Measurements from ENCODE around the gene TBC1D21. TPM values are rescaled to one million over a fixed set of nuclear protein-coding genes. Genes with fewer than 3 reads are reported as not detected.

TBC1D21 gene
- total RNA-seq, 1 donor from 2014 or later = not detected

DNA sequence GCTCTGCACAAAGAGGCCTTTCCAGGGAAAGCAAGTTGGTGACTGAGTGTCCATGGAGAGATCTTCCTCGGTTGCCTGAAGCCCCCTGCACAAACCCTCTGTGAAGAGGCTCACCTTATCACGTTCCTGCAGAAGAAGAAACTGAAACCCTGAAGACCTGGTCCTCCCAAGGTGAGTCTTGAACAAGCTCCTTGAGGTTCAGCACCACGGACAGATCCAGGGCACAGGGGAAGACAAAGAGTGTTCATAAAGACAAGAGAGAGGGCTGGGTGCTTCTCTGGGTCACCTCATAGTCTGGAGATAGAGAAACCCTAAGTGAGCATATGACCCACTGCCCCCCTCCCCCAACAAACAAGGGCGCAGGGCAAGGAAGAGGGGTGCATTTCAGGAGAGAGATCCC lies 21.7 kb upstream of the TBC1D21 start:
- ATAC-seq (ENCODE audit: low read depth) (no peak), DNase-seq (no peak)
- Mint-ChIP-seq H3K9me3 (peaks cover 2% of the 10 kb centered on the region), H3K36me3 (ENCODE audit: low read depth) (no peaks in the 10 kb centered on the region), H3K27me3 (peaks cover 18% of the 10 kb centered on the region), H3K27ac (peak overlapping the region; percentile 8), H3K4me1 (no peaks in the 10 kb centered on the region), H3K4me3 (no peak overlapping the region)
- POLR2A ChIA-PET = no interaction called here
- no peak for TF ChIP-seq CTCF (IDR thresholded peaks at IDR 0.05)
- CTCF ChIA-PET = interaction anchor here (0.6 kb wide), 1 partner anchor 100 kb away, joined by 3 read pairs; no protein-coding TSS in a partner anchor
- intact Hi-C loops (cut with micrococcal nuclease) = no loop called here

DNA sequence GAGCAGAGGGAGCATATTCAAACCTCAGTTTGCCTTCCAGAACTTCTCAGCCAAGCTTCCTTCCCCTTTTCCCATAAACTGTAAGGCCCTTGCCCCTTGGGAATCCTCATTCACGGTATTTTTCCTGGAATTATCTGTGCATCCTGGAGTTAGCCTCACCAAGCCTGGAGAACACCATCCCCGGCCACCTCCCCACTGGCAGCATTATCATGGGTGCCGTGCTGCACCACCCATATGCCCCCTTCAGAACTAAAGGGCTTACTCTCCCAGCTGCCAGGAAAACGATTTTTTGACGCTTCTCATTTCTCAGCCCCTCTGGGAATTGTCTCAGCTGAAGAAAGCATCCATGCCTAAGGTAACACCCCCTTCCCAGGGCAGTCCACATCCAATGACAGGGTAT lies 20.9 kb upstream of the TBC1D21 start:
- no peak overlapping the region for H3K4me3 Mint-ChIP-seq
- H3K9me3 Mint-ChIP-seq = peaks cover 2% of the 10 kb centered on the region
- DNase-seq (no peak), ATAC-seq (ENCODE audit: low read depth) (no peak)
- H3K36me3 Mint-ChIP-seq (ENCODE audit: low read depth) = no peaks in the 10 kb centered on the region
- ChIA-PET POLR2A (no interaction called here), CTCF (no interaction called here)
- intact Hi-C loops (cut with micrococcal nuclease) = no loop called here
- H3K27me3 Mint-ChIP-seq = peaks cover 23% of the 10 kb centered on the region
- no peaks in the 10 kb centered on the region for H3K4me1 Mint-ChIP-seq
- no peak for TF ChIP-seq CTCF (IDR thresholded peaks at IDR 0.05)
- no peak overlapping the region for H3K27ac Mint-ChIP-seq

DNA sequence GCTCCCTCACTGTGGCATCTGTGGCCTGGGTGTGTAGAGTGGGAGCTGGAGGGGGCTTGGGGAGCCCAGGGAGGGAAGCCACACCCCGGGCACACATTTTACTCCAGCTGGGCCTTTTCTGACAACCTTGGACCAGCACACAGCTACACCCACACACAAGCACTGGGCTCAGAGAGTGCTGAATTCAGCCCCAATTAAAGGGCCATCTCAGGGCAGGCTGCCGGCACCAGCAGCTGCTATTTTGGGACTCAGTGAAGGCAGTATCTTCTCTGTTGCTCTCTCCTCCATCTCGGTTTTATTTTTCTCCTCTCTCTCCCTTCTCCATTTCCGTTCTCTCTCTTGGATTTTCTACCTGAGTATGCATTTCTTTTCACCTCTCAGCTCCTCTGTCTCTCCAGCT lies 19.1 kb upstream of the TBC1D21 start:
- Mint-ChIP-seq H3K4me3 (no peak overlapping the region), H3K27ac (no peak overlapping the region)
- ATAC-seq (ENCODE audit: low read depth) = no peak

DNA sequence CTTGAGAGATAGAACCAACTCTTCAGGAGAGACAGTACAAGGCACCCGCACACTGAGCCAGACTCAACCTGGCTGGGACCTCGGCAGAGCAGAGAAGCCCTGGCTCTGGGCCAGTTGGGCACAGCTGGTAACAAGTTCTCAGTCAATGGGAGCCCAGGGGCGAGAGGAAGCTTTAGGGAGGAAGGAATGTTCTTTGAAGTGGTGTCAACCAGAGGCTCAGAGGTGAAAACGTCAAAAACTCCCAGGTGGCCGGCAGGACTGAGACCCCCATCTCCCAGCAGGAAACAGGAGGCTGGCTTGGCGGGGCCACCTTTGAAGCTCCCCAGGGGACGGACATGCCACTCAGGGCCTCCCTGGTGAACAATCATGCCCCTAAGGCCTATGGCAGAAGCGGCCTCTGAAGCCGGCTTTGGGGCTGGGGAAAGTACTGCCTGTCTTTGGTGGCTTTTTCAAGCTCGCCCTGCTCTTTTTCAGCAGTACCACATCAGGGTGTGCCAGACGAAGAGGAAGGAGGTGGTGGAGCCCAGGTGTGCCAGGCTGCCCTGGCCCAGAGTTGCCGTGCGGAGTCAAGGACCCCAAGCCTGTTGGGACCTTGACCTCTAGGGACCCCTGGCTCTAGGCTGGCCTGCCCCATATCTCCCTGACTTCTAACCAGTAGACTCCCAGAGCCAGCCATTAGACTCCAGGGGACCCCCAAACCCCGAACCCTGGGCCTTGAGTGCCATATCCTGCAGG lies 16.7 kb upstream of the TBC1D21 start:
- peaks cover 1% of the 10 kb centered on the region for H3K9me3 Mint-ChIP-seq
- intact Hi-C loops (cut with micrococcal nuclease) = no loop called here
- ChIA-PET POLR2A (no interaction called here), CTCF (no interaction called here)
- no peak overlapping the region for H3K27ac Mint-ChIP-seq
- peaks cover 30% of the 10 kb centered on the region for H3K27me3 Mint-ChIP-seq
- no peaks in the 10 kb centered on the region for H3K4me1 Mint-ChIP-seq
- no peak for DNase-seq
- no peak for ATAC-seq (ENCODE audit: low read depth)
- H3K4me3 Mint-ChIP-seq = no peak overlapping the region
- no peaks in the 10 kb centered on the region for H3K36me3 Mint-ChIP-seq (ENCODE audit: low read depth)
- no peak for TF ChIP-seq CTCF (IDR thresholded peaks at IDR 0.05)

More for the DNA sequence above, 19.1 kb upstream of the TBC1D21 start:
- ChIA-PET CTCF (no interaction called here), POLR2A (no interaction called here)
- peaks cover 33% of the 10 kb centered on the region for H3K27me3 Mint-ChIP-seq
- intact Hi-C loops (cut with micrococcal nuclease) = no loop called here
- peaks cover 2% of the 10 kb centered on the region for H3K9me3 Mint-ChIP-seq
- TF ChIP-seq CTCF (IDR thresholded peaks at IDR 0.05) = no peak
- no peak for DNase-seq
- no peaks in the 10 kb centered on the region for H3K4me1 Mint-ChIP-seq
- no peaks in the 10 kb centered on the region for H3K36me3 Mint-ChIP-seq (ENCODE audit: low read depth)

GRCh38 chr15:73857193-73857920 lies 16.0 kb upstream of the TBC1D21 start:
- no peak for ATAC-seq (ENCODE audit: low read depth)
- Mint-ChIP-seq H3K9me3 (no peaks in the 10 kb centered on the region), H3K36me3 (ENCODE audit: low read depth) (no peaks in the 10 kb centered on the region), H3K27me3 (peaks cover 32% of the 10 kb centered on the region), H3K4me3 (no peak overlapping the region), H3K27ac (no peak overlapping the region), H3K4me1 (no peaks in the 10 kb centered on the region)
- CTCF ChIA-PET = no interaction called here
- DNase-seq = no peak
- no peak for TF ChIP-seq CTCF (IDR thresholded peaks at IDR 0.05)
- POLR2A ChIA-PET = no interaction called here
- intact Hi-C loops (cut with micrococcal nuclease) = no loop called here
